Smooth muscle cell (in vitro differentiated cells): ENCODE results near the gene SGMS1. TPM values are rescaled to one million over a fixed set of nuclear protein-coding genes. Genes with fewer than 3 reads are reported as not detected.

Experiments used
- DNase-seq: peaks from one replicate; lab custom pipeline; 2025; ENCODE audit not compliant: unreplicated experiment; lab: John Stamatoyannopoulos, UW
- H2AFZ ChIP-seq: fragments of 200-600 bp; sonication (generic); 2 replicates; pipeline ENCODE4 v1.6.0; 2016; ENCODE audit warnings: antibody characterized with exemption, low read depth, mild to moderate bottlenecking
- H3F3A ChIP-seq: fragments of 200-600 bp; sonication (generic); 2 replicates; pipeline ENCODE4 v1.6.0; 2017; ENCODE audit warnings: antibody characterized with exemption, low read depth
- H3K27ac ChIP-seq: fragments of 200-600 bp; sonication (generic); 2 replicates; pipeline ENCODE4 v1.5.1; 2016; ENCODE audit warnings: low read depth, mild to moderate bottlenecking
- H3K27me3 ChIP-seq: fragments of 200-600 bp; sonication (generic); 2 replicates; pipeline ENCODE4 v1.6.1; 2016; ENCODE audit warnings: low read depth, mild to moderate bottlenecking
- H3K36me3 ChIP-seq: fragments of 200-600 bp; sonication (generic); 2 replicates; pipeline ENCODE4 v1.5.1; 2016; ENCODE audit warnings: low read depth
- H3K4me1 ChIP-seq: fragments of 200-600 bp; sonication (generic); 2 replicates; pipeline ENCODE4 v1.5.1; 2016; ENCODE audit warnings: low read depth
- H3K4me2 ChIP-seq: fragments of 200-600 bp; sonication (generic); 2 replicates; pipeline ENCODE4 v1.6.0; 2016; ENCODE audit warnings: mild to moderate bottlenecking
- H3K4me3 ChIP-seq: fragments of 200-600 bp; sonication (generic); 2 replicates; pipeline ENCODE4 v1.5.1; 2016; ENCODE audit warnings: mild to moderate bottlenecking
- H3K79me2 ChIP-seq: fragments of 200-600 bp; sonication (generic); 2 replicates; pipeline ENCODE4 v1.6.0; 2016; ENCODE audit warnings: low read depth, mild to moderate bottlenecking
- H3K9ac ChIP-seq: fragments of 200-600 bp; sonication (generic); 2 replicates; pipeline ENCODE4 v1.6.0; 2016; ENCODE audit warnings: low read depth
- H3K9me3 ChIP-seq: fragments of 200-600 bp; sonication (generic); replicated peaks from 2 replicates; pipeline ENCODE4 v1.5.1; 2016; ENCODE audit warnings: low read depth
- H4K20me1 ChIP-seq: fragments of 200-600 bp; sonication (generic); 2 replicates; pipeline ENCODE4 v1.6.0; 2016; ENCODE audit warnings: low read depth
- WGBS: methylation state at CpG from one replicate; pipeline ENCODE4 v1.1.7; 2016; ENCODE audit warnings: low lambda C conversion rate; 5-methylcytosine and 5-hydroxymethylcytosine counted together
- polyA plus RNA-seq: library from polyadenylated mRNA; unstranded; fragments of >200 nt; fragmentation: Nextera tagmentation; extraction: Ambion mirVana; gene quantifications from 2 replicates; pipeline ENCODE4 v1.2.1, GENCODE V29; 2016
- total RNA-seq: library from RNA; depleted of rRNA; stranded (reverse); fragments of >200 nt; gene quantifications from 2 replicates; pipeline ENCODE4 v1.2.3, GENCODE V29; 2014
- TF ChIP-seq, protein P1 (sequence below): fragments of 200-600 bp; sonication (generic); IDR thresholded peaks from 2 replicates; pipeline ENCODE4 v1.5.1; 2017; ENCODE audit warnings: borderline replicate concordance, mild to moderate bottlenecking, antibody characterized with exemption; ENCODE audit not compliant: insufficient read depth, poor library complexity, severe bottlenecking

SGMS1 gene
- total and polyA plus RNA-seq, 2 experiments from 2014 or later = 4.0 to 14.3 TPM

DNA sequence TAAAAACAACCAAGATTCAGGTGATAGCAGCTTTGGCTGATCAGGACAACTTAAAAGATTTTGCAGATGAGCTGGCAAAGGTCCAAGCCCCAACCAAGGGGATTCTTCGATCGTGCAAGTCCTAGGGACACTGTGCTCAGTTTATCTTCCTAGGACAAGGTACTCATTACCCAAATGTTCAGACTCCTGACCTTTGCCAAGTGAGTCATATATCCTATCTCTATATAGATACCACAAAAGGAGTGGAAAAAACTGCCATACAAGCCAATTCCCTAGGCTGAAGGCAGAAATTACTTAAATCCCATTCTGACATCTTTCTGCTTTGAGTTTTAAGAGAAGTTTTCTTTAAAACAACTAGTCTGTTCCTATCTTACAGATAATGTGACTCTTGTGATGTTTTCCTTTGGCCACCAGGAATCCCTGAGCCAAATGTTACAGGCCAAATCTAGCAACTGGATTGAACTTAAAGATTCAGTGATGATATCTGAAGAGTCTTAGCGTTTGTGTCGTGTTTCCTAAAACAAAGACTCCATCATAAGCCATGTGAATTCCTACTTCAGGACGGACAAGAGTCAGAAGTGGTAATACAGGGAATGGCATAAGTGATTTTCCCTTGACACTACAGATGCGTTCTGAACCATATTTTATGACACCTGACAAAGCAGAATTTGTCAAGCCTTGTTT, 229.8 kb downstream of the SGMS1 start:
- DNase-seq = no peak
- no peak overlapping the region for H3K4me3 ChIP-seq
- H4K20me1 ChIP-seq = no peaks in the 10 kb centered on the region
- no peaks in the 10 kb centered on the region for H3K9me3 ChIP-seq
- peak overlapping the region; percentile 34 for H3K4me2 ChIP-seq
- H3K79me2 ChIP-seq = no peaks in the 10 kb centered on the region
- TF ChIP-seq, protein P1, sequence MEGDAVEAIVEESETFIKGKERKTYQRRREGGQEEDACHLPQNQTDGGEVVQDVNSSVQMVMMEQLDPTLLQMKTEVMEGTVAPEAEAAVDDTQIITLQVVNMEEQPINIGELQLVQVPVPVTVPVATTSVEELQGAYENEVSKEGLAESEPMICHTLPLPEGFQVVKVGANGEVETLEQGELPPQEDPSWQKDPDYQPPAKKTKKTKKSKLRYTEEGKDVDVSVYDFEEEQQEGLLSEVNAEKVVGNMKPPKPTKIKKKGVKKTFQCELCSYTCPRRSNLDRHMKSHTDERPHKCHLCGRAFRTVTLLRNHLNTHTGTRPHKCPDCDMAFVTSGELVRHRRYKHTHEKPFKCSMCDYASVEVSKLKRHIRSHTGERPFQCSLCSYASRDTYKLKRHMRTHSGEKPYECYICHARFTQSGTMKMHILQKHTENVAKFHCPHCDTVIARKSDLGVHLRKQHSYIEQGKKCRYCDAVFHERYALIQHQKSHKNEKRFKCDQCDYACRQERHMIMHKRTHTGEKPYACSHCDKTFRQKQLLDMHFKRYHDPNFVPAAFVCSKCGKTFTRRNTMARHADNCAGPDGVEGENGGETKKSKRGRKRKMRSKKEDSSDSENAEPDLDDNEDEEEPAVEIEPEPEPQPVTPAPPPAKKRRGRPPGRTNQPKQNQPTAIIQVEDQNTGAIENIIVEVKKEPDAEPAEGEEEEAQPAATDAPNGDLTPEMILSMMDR = no peak
- H3F3A ChIP-seq = no peaks in the 10 kb centered on the region
- H3K27me3 ChIP-seq = no peaks in the 10 kb centered on the region
- H3K9ac ChIP-seq = no peak overlapping the region
- H3K4me1 ChIP-seq = no peaks in the 10 kb centered on the region
- no peak overlapping the region for H2AFZ ChIP-seq
- H3K36me3 ChIP-seq = no peaks in the 10 kb centered on the region
- no peak overlapping the region for H3K27ac ChIP-seq
- 45% methylated on average over 6 of the region's 6 CpGs for WGBS

DNA sequence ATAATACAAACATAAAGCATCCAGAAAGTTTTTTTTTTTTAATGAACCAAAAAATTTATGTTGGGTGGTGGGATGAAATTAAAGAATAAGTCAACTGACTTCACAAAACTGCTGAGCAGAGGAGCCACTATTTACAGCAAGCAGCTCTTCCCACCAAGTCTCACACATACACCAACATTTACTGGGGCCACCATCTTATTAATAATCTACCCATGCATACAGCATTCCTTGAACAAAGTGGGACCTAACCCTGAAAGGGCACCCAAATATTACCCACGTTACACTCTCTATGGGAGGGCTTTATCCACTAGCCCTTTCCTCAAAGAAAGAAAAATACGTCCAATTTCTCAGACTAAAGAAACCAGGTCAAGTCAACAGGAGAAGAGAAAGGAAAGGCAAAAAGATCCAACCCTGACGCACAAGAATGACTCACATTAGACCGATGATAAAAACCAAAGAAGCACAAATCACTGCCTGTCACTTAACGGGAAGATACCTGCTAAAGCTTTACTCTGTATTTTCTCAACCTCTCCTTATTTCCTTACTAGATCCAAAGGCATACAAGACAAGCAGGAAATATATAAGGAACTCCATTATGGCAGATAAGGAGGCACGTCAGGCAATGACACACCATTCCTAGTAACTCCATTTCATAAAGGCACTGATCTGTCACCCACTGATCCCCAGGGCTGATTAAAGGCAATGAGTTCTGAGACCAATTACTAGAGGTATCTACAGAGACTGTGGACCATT, 230.6 kb downstream of the SGMS1 start:
- no peaks in the 10 kb centered on the region for H4K20me1 ChIP-seq
- no peaks in the 10 kb centered on the region for H3K27me3 ChIP-seq
- H2AFZ ChIP-seq = no peak overlapping the region
- H3K79me2 ChIP-seq = no peaks in the 10 kb centered on the region
- TF ChIP-seq, protein P1 = no peak
- DNase-seq = no peak
- H3K4me3 ChIP-seq = no peak overlapping the region
- H3K9ac ChIP-seq = no peak overlapping the region
- no peaks in the 10 kb centered on the region for H3K4me1 ChIP-seq
- WGBS = 57% methylated on average over 6 of the region's 6 CpGs
- no peak overlapping the region for H3K27ac ChIP-seq
- no peaks in the 10 kb centered on the region for H3F3A ChIP-seq
- H3K36me3 ChIP-seq = no peaks in the 10 kb centered on the region
- no peak overlapping the region for H3K4me2 ChIP-seq
- H3K9me3 ChIP-seq = no peaks in the 10 kb centered on the region

DNA sequence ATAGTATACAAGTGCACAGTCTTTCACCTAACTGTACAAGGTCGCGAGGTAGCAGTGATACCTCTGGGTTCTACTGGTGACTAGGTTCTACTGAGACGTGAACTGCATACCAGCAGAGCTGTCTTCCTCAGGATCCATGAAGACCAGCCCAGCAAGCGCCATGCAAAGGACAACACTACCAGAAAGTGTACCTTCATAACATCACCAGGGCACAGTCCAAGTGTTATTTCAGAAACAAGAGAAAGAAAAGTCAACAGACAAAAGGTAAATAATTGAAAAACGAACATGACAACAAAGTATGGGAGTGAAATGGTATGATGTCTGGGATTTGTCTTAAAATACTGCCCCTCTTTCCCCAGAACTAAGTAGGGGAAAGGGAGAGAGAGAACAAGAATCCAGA, 231.3 kb downstream of the SGMS1 start:
- Histone ChIP-seq H3K9ac (no peak overlapping the region), H4K20me1 (no peaks in the 10 kb centered on the region), H3K4me1 (no peaks in the 10 kb centered on the region), H3F3A (no peaks in the 10 kb centered on the region), H3K36me3 (no peaks in the 10 kb centered on the region), H2AFZ (no peak overlapping the region), H3K4me2 (no peak overlapping the region), H3K9me3 (no peaks in the 10 kb centered on the region), H3K79me2 (no peaks in the 10 kb centered on the region), H3K27me3 (no peaks in the 10 kb centered on the region), H3K4me3 (no peak overlapping the region), H3K27ac (no peak overlapping the region)
- TF ChIP-seq, protein P1 = no peak
- no peak for DNase-seq
- WGBS = 92% methylated on average over 5 of the region's 5 CpGs
